ENCODE results near the gene PLSCR4.

DNA sequence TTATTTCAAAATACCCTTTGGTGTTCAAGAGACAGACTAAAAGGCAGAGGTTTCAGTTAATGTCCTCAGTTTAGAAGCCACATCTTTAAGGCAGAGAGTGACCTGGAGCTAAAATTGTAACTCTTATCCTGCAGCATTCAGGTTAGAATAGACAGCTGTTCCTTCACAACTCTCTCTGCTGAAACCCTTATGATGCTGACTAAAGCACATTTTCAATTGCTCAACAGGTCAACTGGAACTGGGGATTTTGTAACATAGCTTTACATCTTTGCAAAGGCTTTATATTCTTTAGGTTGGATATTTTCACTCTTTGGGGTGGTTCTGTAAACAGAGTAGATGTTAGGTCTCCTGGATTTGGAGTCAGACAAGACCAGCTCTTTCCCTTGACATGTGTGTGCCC is 20.3 kb upstream of the PLSCR4 start:
- no peak for TF ChIP-seq POLR2AphosphoS5 (IDR thresholded peaks at IDR 0.05)
- TF ChIP-seq, protein P1, sequence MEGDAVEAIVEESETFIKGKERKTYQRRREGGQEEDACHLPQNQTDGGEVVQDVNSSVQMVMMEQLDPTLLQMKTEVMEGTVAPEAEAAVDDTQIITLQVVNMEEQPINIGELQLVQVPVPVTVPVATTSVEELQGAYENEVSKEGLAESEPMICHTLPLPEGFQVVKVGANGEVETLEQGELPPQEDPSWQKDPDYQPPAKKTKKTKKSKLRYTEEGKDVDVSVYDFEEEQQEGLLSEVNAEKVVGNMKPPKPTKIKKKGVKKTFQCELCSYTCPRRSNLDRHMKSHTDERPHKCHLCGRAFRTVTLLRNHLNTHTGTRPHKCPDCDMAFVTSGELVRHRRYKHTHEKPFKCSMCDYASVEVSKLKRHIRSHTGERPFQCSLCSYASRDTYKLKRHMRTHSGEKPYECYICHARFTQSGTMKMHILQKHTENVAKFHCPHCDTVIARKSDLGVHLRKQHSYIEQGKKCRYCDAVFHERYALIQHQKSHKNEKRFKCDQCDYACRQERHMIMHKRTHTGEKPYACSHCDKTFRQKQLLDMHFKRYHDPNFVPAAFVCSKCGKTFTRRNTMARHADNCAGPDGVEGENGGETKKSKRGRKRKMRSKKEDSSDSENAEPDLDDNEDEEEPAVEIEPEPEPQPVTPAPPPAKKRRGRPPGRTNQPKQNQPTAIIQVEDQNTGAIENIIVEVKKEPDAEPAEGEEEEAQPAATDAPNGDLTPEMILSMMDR (IDR thresholded peaks at IDR 0.05) = no peak
- TF ChIP-seq POLR2A (IDR thresholded peaks at IDR 0.05) = no peak
- TF ChIP-seq EP300 (IDR thresholded peaks at IDR 0.05) = no peak
